NCI-H82 treated with DMSO at 0.1 percent for 48 hours (cell line): ENCODE data around the gene C1GALT1C1.

Experiments used
- DNase-seq: peaks from one replicate; lab custom pipeline; 2025; ENCODE audit not compliant: unreplicated experiment; lab: John Stamatoyannopoulos, UW

C1GALT1C1 gene

GRCh38 chrX:120585702-120586101 lies 44.2 kb downstream of the C1GALT1C1 start:
- no peak for DNase-seq
